Vagina (tissue), 2 donors: ENCODE results near the gene SSX2IP.

ENCODE experiments used
- CTCF ChIP-seq, 3 experiments: fragments of 450-650 bp in 2 of 3; fragments of 200-600 bp in 1 of 3; sonication (generic) in 1 of 3; IDR thresholded peaks; one replicate each; pipeline ENCODE4 v1.5.1; 2017 to 2019; ENCODE audit warnings: antibody characterized with exemption in 3 of 3, mild to moderate bottlenecking in 2 of 3, moderate library complexity in 2 of 3
- POLR2AphosphoS5 ChIP-seq, 2 donors: sonication (generic); formaldehyde crosslinking; IDR thresholded peaks; one replicate each; pipeline ENCODE4 v1.9.0; 2017; ENCODE audit warnings: antibody characterized with exemption in 2 of 2, mild to moderate bottlenecking in 2 of 2, low read depth in 1 of 2; ENCODE audit not compliant: insufficient read depth in 1 of 2

- TF ChIP-seq CTCF (IDR thresholded peaks at IDR 0.05), result no peak
- TF ChIP-seq POLR2AphosphoS5 (IDR thresholded peaks at IDR 0.05; ENCODE audit: insufficient read depth in 1 of 2, low read depth in 1 of 2), result no peak
Measured at GRCh38 chr1:84600796-84601195, 89.5 kb downstream of the SSX2IP start.
